Activated CD4-positive, CD25-positive, alpha-beta regulatory T cell (primary cell): Measurements from ENCODE around the gene TRIM36.

Source experiments
- DNase-seq, 4 experiments: peaks; one replicate each; lab custom pipeline; 2025; lab: John Stamatoyannopoulos, UW

Gene TRIM36

GRCh38 chr5:115166744-115167393, 2.8 kb downstream of the TRIM36 start:
- DNase-seq: no peak

- no peak for DNase-seq
Measured at GRCh38 chr5:115165790-115166189, 3.9 kb downstream of the TRIM36 start.

- no peak for DNase-seq
Measured at GRCh38 chr5:115160975-115161475, 8.7 kb downstream of the TRIM36 start.

GRCh38 chr5:115151208-115151805, 18.4 kb downstream of the TRIM36 start:
- DNase-seq: no peak

GRCh38 chr5:115150512-115150911, 19.2 kb downstream of the TRIM36 start:
- no peak for DNase-seq

- DNase-seq: no peak
Measured at GRCh38 chr5:115147052-115147451, 22.7 kb downstream of the TRIM36 start.

GRCh38 chr5:115136294-115136693, 33.4 kb downstream of the TRIM36 start:
- DNase-seq: no peak

GRCh38 chr5:115132465-115132864, 37.2 kb downstream of the TRIM36 start:
- DNase-seq: no peak

GRCh38 chr5:115126303-115126702, 43.4 kb downstream of the TRIM36 start:
- no peak for DNase-seq

GRCh38 chr5:115124741-115125140, 45.0 kb downstream of the TRIM36 start:
- DNase-seq: no peak

- no peak for DNase-seq
Measured at GRCh38 chr5:115116001-115116400, 53.7 kb downstream of the TRIM36 start.

- no peak for DNase-seq
Measured at GRCh38 chr5:115109840-115110239, 59.9 kb downstream of the TRIM36 start.

- no peak for DNase-seq
Measured at GRCh38 chr5:115109356-115109755, 60.4 kb downstream of the TRIM36 start.

- no peak for DNase-seq
Measured at GRCh38 chr5:115100319-115100955, 69.3 kb downstream of the TRIM36 start.

GRCh38 chr5:115098041-115098702, 71.5 kb downstream of the TRIM36 start:
- DNase-seq: no peak

GRCh38 chr5:115097236-115097635, 72.5 kb downstream of the TRIM36 start:
- DNase-seq: no peak

GRCh38 chr5:115096034-115096769, 73.5 kb downstream of the TRIM36 start:
- no peak for DNase-seq

GRCh38 chr5:115087951-115088350, 81.8 kb downstream of the TRIM36 start:
- no peak for DNase-seq

GRCh38 chr5:115086473-115086872, 83.2 kb downstream of the TRIM36 start:
- DNase-seq: no peak

- DNase-seq: no peak
Measured at GRCh38 chr5:115084246-115084793, 85.4 kb downstream of the TRIM36 start.

GRCh38 chr5:115079924-115080623, 89.6 kb downstream of the TRIM36 start:
- DNase-seq: no peak
